HEK293 (cell line): ENCODE measurements around the gene DNASE1.

Experiments used
- CTCF ChIA-PET: fragments of 350-600 bp; formaldehyde crosslinking; extraction: SDS; loops from one replicate; lab custom pipeline; 2021; ENCODE audit warnings: antibody characterized with exemption; lab: Yijun Ruan, JAX
- POLR2A ChIA-PET: fragments of 300-600 bp; formaldehyde crosslinking; extraction: SDS; loops from one replicate; lab custom pipeline; 2020; ENCODE audit warnings: antibody characterized with exemption, inconsistent platforms; lab: Yijun Ruan, JAX
- H3K27ac ChIP-seq: fragments of 200-500 bp; sonication (Bioruptor generic); 2 replicates; pipeline ENCODE4 v1.5.1; 2014; ENCODE audit warnings: low read depth, low read length, control low read depth, inconsistent platforms; ENCODE audit errors: extremely low read depth
- H3K36me3 ChIP-seq, 2 experiments: fragments of 200-500 bp in 1 of 2; sonication (Bioruptor generic) in 1 of 2; 1 replicate in 1 of 2; 2 replicates in 1 of 2; pipeline ENCODE4 v1.5.1; 2014 to 2017; ENCODE audit warnings: inconsistent platforms in 2 of 2, low read length in 2 of 2; ENCODE audit not compliant: control insufficient read depth in 2 of 2, insufficient read depth in 1 of 2
- H3K4me1 ChIP-seq: fragments of 200-500 bp; sonication (Bioruptor generic); 2 replicates; pipeline ENCODE4 v1.5.1; 2014; ENCODE audit warnings: mild to moderate bottlenecking, low read length, inconsistent platforms; ENCODE audit not compliant: control insufficient read depth, insufficient read depth
- H3K4me3 ChIP-seq: 2 replicates; pipeline ENCODE4 v1.5.1; 2011; ENCODE audit warnings: low read depth, mild to moderate bottlenecking, control low read depth, low read length, moderate library complexity
- H3K9me3 ChIP-seq: fragments of 200-500 bp; sonication (Bioruptor generic); 2 replicates; pipeline ENCODE4 v1.5.1; 2014; ENCODE audit warnings: low read depth, low read length, inconsistent platforms; ENCODE audit not compliant: control insufficient read depth, insufficient read depth
- BCL11A ChIP-seq: fragments of 450-650 bp; formaldehyde crosslinking; IDR thresholded peaks from 2 replicates; pipeline ENCODE4 v1.5.1; 2016; ENCODE audit warnings: low read depth, missing biosample characterization, missing genetic modification characterization
- GLI2 ChIP-seq: fragments of 450-650 bp; formaldehyde crosslinking; IDR thresholded peaks from 2 replicates; pipeline ENCODE4; 2017; ENCODE audit warnings: missing biosample characterization, missing genetic modification characterization, low read depth, borderline replicate concordance
- KLF1 ChIP-seq: fragments of 450-650 bp; formaldehyde crosslinking; IDR thresholded peaks from 2 replicates; pipeline ENCODE4 v1.5.1; 2016; ENCODE audit warnings: missing biosample characterization, missing genetic modification characterization
- KLF8 ChIP-seq: fragments of 450-650 bp; formaldehyde crosslinking; IDR thresholded peaks from 2 replicates; pipeline ENCODE4 v1.5.1; 2016; ENCODE audit warnings: missing biosample characterization, missing genetic modification characterization
- RBAK ChIP-seq: fragments of 450-650 bp; formaldehyde crosslinking; IDR thresholded peaks from 2 replicates; pipeline ENCODE4 v1.5.1; 2016; ENCODE audit warnings: missing biosample characterization, missing genetic modification characterization
- SCRT2 ChIP-seq: fragments of 450-650 bp; formaldehyde crosslinking; IDR thresholded peaks from 2 replicates; pipeline ENCODE4 v1.5.1; 2016; ENCODE audit warnings: missing biosample characterization, missing genetic modification characterization
- SP3 ChIP-seq: fragments of 450-650 bp; formaldehyde crosslinking; IDR thresholded peaks from 2 replicates; pipeline ENCODE4 v1.5.1; 2016; ENCODE audit warnings: missing biosample characterization, missing genetic modification characterization
- WT1 ChIP-seq: fragments of 450-650 bp; formaldehyde crosslinking; IDR thresholded peaks from 2 replicates; pipeline ENCODE4 v1.5.1; 2016; ENCODE audit warnings: missing biosample characterization, missing genetic modification characterization
- ZBTB17 ChIP-seq: fragments of 450-650 bp; formaldehyde crosslinking; IDR thresholded peaks from 2 replicates; pipeline ENCODE4 v1.5.1; 2016; ENCODE audit warnings: missing biosample characterization, missing genetic modification characterization
- ZNF155 ChIP-seq: fragments of 450-650 bp; formaldehyde crosslinking; IDR thresholded peaks from 2 replicates; pipeline ENCODE4 v1.5.1; 2016; ENCODE audit warnings: missing biosample characterization, missing genetic modification characterization
- ZNF157 ChIP-seq: fragments of 450-650 bp; formaldehyde crosslinking; IDR thresholded peaks from 2 replicates; pipeline ENCODE4 v1.5.1; 2016; ENCODE audit warnings: missing biosample characterization, missing genetic modification characterization
- ZNF2 ChIP-seq: fragments of 450-650 bp; formaldehyde crosslinking; IDR thresholded peaks from 2 replicates; pipeline ENCODE4 v1.5.1; 2016; ENCODE audit warnings: missing biosample characterization, missing genetic modification characterization
- ZNF223 ChIP-seq: fragments of 450-650 bp; formaldehyde crosslinking; IDR thresholded peaks from 2 replicates; pipeline ENCODE4 v1.5.1; 2016; ENCODE audit warnings: missing biosample characterization, missing genetic modification characterization
- ZNF239 ChIP-seq: fragments of 450-650 bp; formaldehyde crosslinking; IDR thresholded peaks from 2 replicates; pipeline ENCODE4 v1.5.1; 2016; ENCODE audit warnings: missing biosample characterization, missing genetic modification characterization
- ZNF292 ChIP-seq: fragments of 450-650 bp; formaldehyde crosslinking; IDR thresholded peaks from 2 replicates; pipeline ENCODE4 v1.5.1; 2016; ENCODE audit warnings: low read depth, missing biosample characterization, missing genetic modification characterization, borderline replicate concordance
- ZNF302 ChIP-seq: fragments of 450-650 bp; formaldehyde crosslinking; IDR thresholded peaks from 2 replicates; pipeline ENCODE4 v1.5.1; 2016; ENCODE audit warnings: missing biosample characterization, missing genetic modification characterization, low read depth
- ZNF350 ChIP-seq: fragments of 450-650 bp; formaldehyde crosslinking; IDR thresholded peaks from 2 replicates; pipeline ENCODE4 v1.5.0; 2017; ENCODE audit warnings: missing biosample characterization, mild to moderate bottlenecking, missing genetic modification characterization
- ZNF529 ChIP-seq: fragments of 450-650 bp; formaldehyde crosslinking; IDR thresholded peaks from 2 replicates; pipeline ENCODE4 v1.5.1; 2017; ENCODE audit warnings: missing genetic modification characterization, missing biosample characterization; ENCODE audit not compliant: insufficient replicate concordance
- ZNF530 ChIP-seq: fragments of 450-650 bp; formaldehyde crosslinking; IDR thresholded peaks from 2 replicates; pipeline ENCODE4 v1.5.1; 2016; ENCODE audit warnings: low read depth, missing biosample characterization, missing genetic modification characterization
- ZNF596 ChIP-seq: fragments of 450-650 bp; IDR thresholded peaks from 2 replicates; pipeline ENCODE4 v1.5.0; 2018; ENCODE audit warnings: missing biosample characterization, mild to moderate bottlenecking, missing genetic modification characterization, moderate library complexity
- ZNF610 ChIP-seq: fragments of 450-650 bp; formaldehyde crosslinking; IDR thresholded peaks from 2 replicates; pipeline ENCODE4 v1.5.1; 2016; ENCODE audit warnings: missing biosample characterization, missing genetic modification characterization, borderline replicate concordance
- ZNF621 ChIP-seq: fragments of 450-650 bp; formaldehyde crosslinking; IDR thresholded peaks from 2 replicates; pipeline ENCODE4 v1.5.1; 2017; ENCODE audit warnings: missing biosample characterization, missing genetic modification characterization
- ZNF623 ChIP-seq: fragments of 450-650 bp; formaldehyde crosslinking; IDR thresholded peaks from 2 replicates; pipeline ENCODE4 v1.5.1; 2016; ENCODE audit warnings: missing biosample characterization, missing genetic modification characterization
- ZNF785 ChIP-seq: fragments of 450-650 bp; formaldehyde crosslinking; IDR thresholded peaks from 2 replicates; pipeline ENCODE4 v1.5.1; 2016; ENCODE audit warnings: missing biosample characterization, missing genetic modification characterization
- ZSCAN30 ChIP-seq: fragments of 450-650 bp; IDR thresholded peaks from 2 replicates; pipeline ENCODE4 v1.5.1; 2018; ENCODE audit warnings: missing biosample characterization, mild to moderate bottlenecking, missing genetic modification characterization, moderate library complexity
- ZXDB ChIP-seq: fragments of 450-650 bp; formaldehyde crosslinking; IDR thresholded peaks from 2 replicates; pipeline ENCODE4 v1.5.1; 2016; ENCODE audit warnings: missing biosample characterization, missing genetic modification characterization
- TF ChIP-seq, protein P1 (sequence below): fragments of 450-650 bp; formaldehyde crosslinking; IDR thresholded peaks from 2 replicates; pipeline ENCODE4 v1.5.1; 2016; ENCODE audit warnings: missing biosample characterization, missing genetic modification characterization, low read depth
- TF ChIP-seq, protein P2 (sequence below): fragments of 450-650 bp; formaldehyde crosslinking; IDR thresholded peaks from 2 replicates; pipeline ENCODE4 v1.5.1; 2016; ENCODE audit warnings: missing biosample characterization, missing genetic modification characterization
- TF ChIP-seq, protein P3 (sequence below): fragments of 450-650 bp; formaldehyde crosslinking; IDR thresholded peaks from 2 replicates; pipeline ENCODE4 v1.5.1; 2016; ENCODE audit warnings: missing biosample characterization, missing genetic modification characterization

DNASE1 gene

DNA sequence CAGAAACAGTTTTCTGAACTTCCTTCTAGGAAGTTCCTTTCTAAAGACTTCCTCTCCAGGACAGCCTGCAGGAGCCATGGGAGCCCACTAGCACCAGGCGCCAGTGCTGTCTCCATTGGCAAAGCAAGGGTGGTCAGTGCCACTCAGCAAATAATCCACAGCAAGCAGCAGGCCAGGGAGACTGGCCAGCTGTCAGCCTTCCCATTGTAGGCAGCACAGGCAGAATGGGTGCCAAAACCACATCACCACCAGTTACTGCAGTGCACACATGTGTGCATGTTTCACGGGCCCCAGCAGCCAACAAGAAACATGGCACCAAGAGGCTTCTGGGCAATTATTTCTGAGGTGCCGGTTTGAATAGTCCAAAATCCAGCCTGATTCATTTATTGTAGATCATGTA is 26.7 kb downstream of the DNASE1 start (continued):
- no peak for TF ChIP-seq KLF1 (tag by site-specific recombination)
- TF ChIP-seq ZNF623 (tag by site-specific recombination), result no peak
- TF ChIP-seq ZNF223 (tag by site-specific recombination), result no peak
- TF ChIP-seq ZBTB17 (tag by site-specific recombination), result no peak
- no peak for TF ChIP-seq ZNF596 (tag by site-specific recombination)
- TF ChIP-seq, all 188 proteins: peak for 0

DNA sequence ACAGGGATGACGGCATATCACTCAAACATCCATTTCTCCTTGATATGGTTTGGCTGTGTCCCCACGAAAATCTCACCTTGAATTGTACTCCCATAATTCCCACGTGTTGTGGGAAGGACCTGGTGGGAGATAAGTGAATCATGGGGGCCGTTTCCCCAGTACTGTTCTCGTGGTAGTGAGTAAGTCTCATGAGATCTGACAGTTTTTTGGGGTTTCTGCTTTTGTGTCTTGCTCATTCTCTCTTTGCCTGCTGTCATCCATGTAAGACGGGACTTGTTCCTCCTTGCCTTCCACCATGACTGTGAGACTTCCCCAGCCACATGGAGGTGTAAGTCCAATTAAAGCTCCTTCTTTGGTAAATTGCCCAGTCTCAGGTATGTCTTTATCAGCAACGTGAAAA is 32.5 kb downstream of the DNASE1 start:
- ChIA-PET CTCF (interaction anchor here (0.6 kb wide), 1 partner anchor 548 kb away, joined by 3 read pairs; no protein-coding TSS in a partner anchor), POLR2A (no interaction called here)
- no peak overlapping the region for H3K4me3 ChIP-seq
- peaks cover 46 to 76% of the 10 kb centered on the region in 2 experiments; a peak in 2 of 3 replicates for H3K36me3 ChIP-seq
- no peaks in the 10 kb centered on the region for H3K4me1 ChIP-seq
- TF ChIP-seq ZNF292 (tag by site-specific recombination), result no peak
- TF ChIP-seq ZNF302 (tag by site-specific recombination), result no peak
- TF ChIP-seq ZXDB, result no peak
- TF ChIP-seq, protein P1, sequence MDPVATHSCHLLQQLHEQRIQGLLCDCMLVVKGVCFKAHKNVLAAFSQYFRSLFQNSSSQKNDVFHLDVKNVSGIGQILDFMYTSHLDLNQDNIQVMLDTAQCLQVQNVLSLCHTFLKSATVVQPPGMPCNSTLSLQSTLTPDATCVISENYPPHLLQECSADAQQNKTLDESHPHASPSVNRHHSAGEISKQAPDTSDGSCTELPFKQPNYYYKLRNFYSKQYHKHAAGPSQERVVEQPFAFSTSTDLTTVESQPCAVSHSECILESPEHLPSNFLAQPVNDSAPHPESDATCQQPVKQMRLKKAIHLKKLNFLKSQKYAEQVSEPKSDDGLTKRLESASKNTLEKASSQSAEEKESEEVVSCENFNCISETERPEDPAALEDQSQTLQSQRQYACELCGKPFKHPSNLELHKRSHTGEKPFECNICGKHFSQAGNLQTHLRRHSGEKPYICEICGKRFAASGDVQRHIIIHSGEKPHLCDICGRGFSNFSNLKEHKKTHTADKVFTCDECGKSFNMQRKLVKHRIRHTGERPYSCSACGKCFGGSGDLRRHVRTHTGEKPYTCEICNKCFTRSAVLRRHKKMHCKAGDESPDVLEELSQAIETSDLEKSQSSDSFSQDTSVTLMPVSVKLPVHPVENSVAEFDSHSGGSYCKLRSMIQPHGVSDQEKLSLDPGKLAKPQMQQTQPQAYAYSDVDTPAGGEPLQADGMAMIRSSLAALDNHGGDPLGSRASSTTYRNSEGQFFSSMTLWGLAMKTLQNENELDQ (tag by site-specific recombination), result no peak
- no peak for TF ChIP-seq ZNF610 (tag by site-specific recombination)
- TF ChIP-seq BCL11A (tag by site-specific recombination), result no peak
- no peak for TF ChIP-seq ZNF529 (tag by site-specific recombination)
- no peak for TF ChIP-seq ZSCAN30 (tag by site-specific recombination)
- TF ChIP-seq GLI2 (tag by site-specific recombination), result no peak
- no peak for TF ChIP-seq ZNF155 (tag by site-specific recombination)
- no peaks in the 10 kb centered on the region for H3K9me3 ChIP-seq
- no peak overlapping the region for H3K27ac ChIP-seq

DNA sequence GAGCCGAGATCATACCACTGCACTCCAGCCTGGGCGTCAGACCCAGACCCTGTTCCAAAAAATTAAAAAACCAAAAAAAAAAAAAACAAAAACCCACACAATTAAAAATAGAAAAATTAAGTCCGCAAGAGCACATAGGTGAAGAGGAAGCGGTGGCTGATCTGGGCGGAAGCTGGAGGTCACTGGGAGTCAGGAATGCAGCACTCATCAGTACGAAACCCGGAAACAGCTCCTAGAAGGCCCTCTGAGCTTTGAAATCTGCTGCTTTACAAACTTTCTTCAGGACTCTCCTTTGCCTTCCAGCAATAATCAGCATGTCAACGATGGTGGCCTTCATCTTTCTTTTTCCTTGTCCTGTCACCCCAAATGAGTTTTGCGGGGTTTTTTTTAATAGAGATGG is 33.3 kb downstream of the DNASE1 start:
- CTCF ChIA-PET, result interaction anchor here (0.6 to 1.8 kb wide), 3 partner anchors 519 to 715 kb away, joined by 3 to 6 read pairs (median 4); no protein-coding TSS in a partner anchor
- POLR2A ChIA-PET, result interaction anchor here (0.6 kb wide), 1 partner anchor 405 kb away, joined by 5 read pairs; no protein-coding TSS in a partner anchor
- H3K4me1 ChIP-seq, result no peaks in the 10 kb centered on the region
- no peak overlapping the region for H3K27ac ChIP-seq
- H3K36me3 ChIP-seq, result peaks cover 39 to 68% of the 10 kb centered on the region in 2 experiments; a peak in 2 of 3 replicates
- no peak overlapping the region for H3K4me3 ChIP-seq
- H3K9me3 ChIP-seq, result no peaks in the 10 kb centered on the region
- no peak for TF ChIP-seq ZNF529 (tag by site-specific recombination)
- TF ChIP-seq ZNF621, result no peak
- no peak for TF ChIP-seq SCRT2 (tag by site-specific recombination)
- TF ChIP-seq, protein P2, sequence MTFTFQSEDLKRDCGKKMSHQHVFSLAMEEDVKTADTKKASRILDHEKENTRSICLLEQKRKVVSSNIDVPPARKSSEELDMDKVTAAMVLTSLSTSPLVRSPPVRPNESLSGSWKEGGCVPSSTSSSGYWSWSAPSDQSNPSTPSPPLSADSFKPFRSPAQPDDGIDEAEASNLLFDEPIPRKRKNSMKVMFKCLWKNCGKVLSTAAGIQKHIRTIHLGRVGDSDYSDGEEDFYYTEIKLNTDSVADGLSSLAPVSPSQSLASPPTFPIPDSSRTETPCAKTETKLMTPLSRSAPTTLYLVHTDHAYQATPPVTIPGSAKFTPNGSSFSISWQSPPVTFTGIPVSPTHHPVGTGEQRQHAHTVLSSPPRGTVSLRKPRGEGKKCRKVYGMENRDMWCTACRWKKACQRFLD (tag by site-specific recombination), result no peak
- TF ChIP-seq, protein P3, sequence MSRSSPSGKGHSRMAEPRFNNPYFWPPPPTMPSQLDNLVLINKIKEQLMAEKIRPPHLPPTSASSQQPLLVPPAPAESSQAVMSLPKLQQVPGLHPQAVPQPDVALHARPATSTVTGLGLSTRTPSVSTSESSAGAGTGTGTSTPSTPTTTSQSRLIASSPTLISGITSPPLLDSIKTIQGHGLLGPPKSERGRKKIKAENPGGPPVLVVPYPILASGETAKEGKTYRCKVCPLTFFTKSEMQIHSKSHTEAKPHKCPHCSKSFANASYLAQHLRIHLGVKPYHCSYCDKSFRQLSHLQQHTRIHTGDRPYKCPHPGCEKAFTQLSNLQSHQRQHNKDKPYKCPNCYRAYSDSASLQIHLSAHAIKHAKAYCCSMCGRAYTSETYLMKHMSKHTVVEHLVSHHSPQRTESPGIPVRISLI, result no peak
- TF ChIP-seq ZNF530 (tag by site-specific recombination), result no peak
- no peak for TF ChIP-seq ZNF239 (tag by site-specific recombination)
- no peak for TF ChIP-seq ZNF157 (tag by site-specific recombination)
- TF ChIP-seq ZSCAN30 (tag by site-specific recombination), result no peak
- TF ChIP-seq ZNF2 (tag by site-specific recombination), result no peak
- TF ChIP-seq ZNF350, result no peak
- no peak for TF ChIP-seq RBAK (tag by site-specific recombination)
- TF ChIP-seq ZNF785 (tag by site-specific recombination), result no peak
- no peak for TF ChIP-seq KLF8 (tag by site-specific recombination)
- TF ChIP-seq WT1 (tag by site-specific recombination), result no peak
- no peak for TF ChIP-seq SP3 (tag by site-specific recombination)
- TF ChIP-seq, all 188 proteins: peak for 0
